GM12878 (cell line): ENCODE measurements around the gene FAM89B. TPM values are rescaled to one million over a fixed set of nuclear protein-coding genes. Genes with fewer than 3 reads are reported as not detected.

Source experiments
- ATAC-seq: fragments of 200-7000 bp; cut with Tn5 transposase; 3 replicates; pipeline ENCODE4 v1.9.1; 2020; ENCODE audit warnings: mild to moderate bottlenecking, moderate library complexity
- BruUV-seq: library from RNA; stranded (reverse); fragments of 400-500 nt; replicated peaks from 2 replicates; lab custom pipeline; 2021; lab: Mats Ljungman, UMichigan
- CTCF ChIA-PET: fragments of 300-600 bp; sonication (Branson Sonifier 250); formaldehyde crosslinking; extraction: SDS; loops from one replicate; lab custom pipeline; 2021; ENCODE audit warnings: inconsistent platforms; lab: Yijun Ruan, JAX
- POLR2A ChIA-PET: fragments of 350-600 bp; formaldehyde crosslinking; extraction: SDS; loops from one replicate; lab custom pipeline; 2021; ENCODE audit warnings: inconsistent platforms; lab: Charles Lee
- RAD21 ChIA-PET: fragments of 300-600 bp; sonication (Branson Sonifier 250); formaldehyde crosslinking; loops from one replicate; lab custom pipeline; 2023; ENCODE audit warnings: antibody characterized with exemption; ENCODE audit not compliant: unreplicated experiment; lab: Charles Lee
- SMC1A ChIA-PET: fragments of 300-600 bp; sonication (Branson Sonifier 250); formaldehyde crosslinking; loops from one replicate; lab custom pipeline; 2023; ENCODE audit not compliant: unreplicated experiment, uncharacterized antibody; lab: Charles Lee
- DNase-seq: peaks from one replicate; pipeline ENCODE4 v3.0.0-alpha.2; 2011; ENCODE audit warnings: low read depth, low spot score
- FAIRE-seq: peaks from 3 replicates; lab custom pipeline; 2011; peaks lifted over from hg19 to GRCh38; lab: Jason Lieb, UNC
- H2AFZ ChIP-seq: 2 replicates; pipeline ENCODE4 v1.6.0; 2011; ENCODE audit warnings: low read depth, low read length, control low read depth; ENCODE audit not compliant: control insufficient read depth
- H3K27ac ChIP-seq: 2 replicates; pipeline ENCODE4 v1.5.1; 2011; ENCODE audit warnings: control low read depth; ENCODE audit not compliant: control insufficient read depth, insufficient read depth
- H3K27me3 ChIP-seq, 2 experiments: replicated peaks in 1 of 2; 2 replicates each; pipeline versions ENCODE4 v1.6.0 to v1.6.1; 2011; ENCODE audit warnings: low read length in 1 of 2; ENCODE audit not compliant: control insufficient read depth in 2 of 2, insufficient read depth in 2 of 2
- H3K36me3 ChIP-seq, 2 experiments: 2 replicates each; pipeline ENCODE4 v1.5.1; 2011; ENCODE audit warnings: low read length in 1 of 2; ENCODE audit not compliant: control insufficient read depth in 2 of 2, insufficient read depth in 2 of 2
- H3K4me1 ChIP-seq: 2 replicates; pipeline ENCODE4 v1.6.1; 2011; ENCODE audit warnings: mild to moderate bottlenecking, low read length, moderate library complexity, mixed read lengths; ENCODE audit not compliant: control insufficient read depth, insufficient read depth
- H3K4me2 ChIP-seq: 2 replicates; pipeline ENCODE4 v1.6.0; 2011; ENCODE audit warnings: control low read depth; ENCODE audit not compliant: control insufficient read depth, insufficient read depth
- H3K4me3 ChIP-seq: fragments of 200-600 bp; sonication (generic); 2 replicates; pipeline ENCODE4 v1.5.1; 2016
- H3K79me2 ChIP-seq: 2 replicates; pipeline ENCODE4 v1.6.0; 2011; ENCODE audit warnings: low read length; ENCODE audit not compliant: control insufficient read depth, insufficient read depth
- H3K9ac ChIP-seq: 2 replicates; pipeline ENCODE4 v1.8.0; 2011; ENCODE audit warnings: low read length, control low read depth, mixed read lengths; ENCODE audit not compliant: control insufficient read depth, insufficient read depth
- H3K9me3 ChIP-seq: replicated peaks from 3 replicates; pipeline ENCODE4 v1.5.1; 2011; ENCODE audit warnings: mild to moderate bottlenecking, low read length; ENCODE audit not compliant: control insufficient read depth, insufficient read depth
- H4K20me1 ChIP-seq: 2 replicates; pipeline ENCODE4 v1.6.0; 2011; ENCODE audit not compliant: control insufficient read depth, insufficient read depth
- BRCA1 ChIP-seq: IDR thresholded peaks from 2 replicates; pipeline ENCODE4 v1.6.1; 2011; ENCODE audit warnings: low read depth, low read length, improper control_type of control experiment
- EED ChIP-seq: sonication (generic); IDR thresholded peaks from 2 replicates; pipeline ENCODE4 v1.6.1; 2016; ENCODE audit warnings: antibody characterized with exemption, low read depth
- FOXK2 ChIP-seq: fragments of 450-650 bp; IDR thresholded peaks from 2 replicates; pipeline ENCODE4 v1.6.1; 2017; ENCODE audit warnings: mild to moderate bottlenecking, moderate library complexity
- GABPA ChIP-seq: IDR thresholded peaks from 2 replicates; pipeline ENCODE4 v1.6.1; 2014; ENCODE audit warnings: antibody characterized with exemption, low read depth, mild to moderate bottlenecking, inconsistent platforms
- LARP7 ChIP-seq: fragments of 450-650 bp; IDR thresholded peaks from 2 replicates; pipeline ENCODE4 v1.6.1; 2017; ENCODE audit warnings: mild to moderate bottlenecking
- MTA2 ChIP-seq: fragments of 450-650 bp; IDR thresholded peaks from 2 replicates; pipeline ENCODE4 v1.6.1; 2016; ENCODE audit warnings: low read depth, mild to moderate bottlenecking, moderate library complexity
- NR2F1 ChIP-seq: fragments of 450-650 bp; conservative IDR thresholded peaks from 2 replicates; pipeline ENCODE4 v1.6.1; 2017; ENCODE audit warnings: mild to moderate bottlenecking
- SIN3A ChIP-seq: IDR thresholded peaks from 2 replicates; pipeline ENCODE4 v1.6.1; 2012; ENCODE audit warnings: low read depth, low read length, improper control_type of control experiment
- STAT1 ChIP-seq: fragments of 450-650 bp; conservative IDR thresholded peaks from 2 replicates; pipeline ENCODE4 v1.6.1; 2014; ENCODE audit warnings: antibody characterized with exemption, mild to moderate bottlenecking
- SUZ12 ChIP-seq: fragments of 200-600 bp; sonication (generic); IDR thresholded peaks from one replicate; pipeline ENCODE4 v1.6.1; 2018; ENCODE audit warnings: antibody characterized with exemption, mild to moderate bottlenecking; ENCODE audit not compliant: unreplicated experiment
- ZBED1 ChIP-seq: IDR thresholded peaks from 2 replicates; pipeline ENCODE4 v1.6.1; 2016; ENCODE audit warnings: borderline replicate concordance
- ZZZ3 ChIP-seq: IDR thresholded peaks from 2 replicates; pipeline ENCODE4 v1.6.1; 2011; ENCODE audit warnings: low read depth; ENCODE audit not compliant: control insufficient read depth, insufficient read length
- WGBS: methylation state at CpG from one replicate; pipeline ENCODE4 v1.1.6; 2016; ENCODE audit warnings: low lambda C conversion rate; ENCODE audit not compliant: insufficient replicate concordance, insufficient coverage; ENCODE audit errors: missing lambda C conversion rate; 5-methylcytosine and 5-hydroxymethylcytosine counted together
- in situ Hi-C: fragments of 300-500 bp; cut with MboI; formaldehyde crosslinking; loops from 9 replicates; pipeline ENCODE4 v1.14.3; 2018; ENCODE audit warnings: mixed read lengths
- intact Hi-C: fragments of 100-400 bp; cut with micrococcal nuclease; formaldehyde crosslinking; loops from one replicate; pipeline ENCODE4 v1.14.2; 2022; ENCODE audit not compliant: unreplicated experiment
- polyA plus RNA-seq, 11 experiments: library from polyadenylated mRNA; depleted of rRNA in 4 of 11; unstranded in 6 of 11; stranded (reverse) in 5 of 11; fragments of >200 nt; fragmentation: Nextera tagmentation in 4 of 11; fragmentation: Illumina TruSeq in 1 of 11; extraction: Ambion mirVana in 4 of 11; extraction: Trizol in 1 of 11; gene quantifications; 1 replicate in 1 of 11; 2 replicates in 10 of 11; pipeline versions ENCODE4 v1.2.1 to v1.2.3, GENCODE V29; 2011 to 2016; ENCODE audit warnings: inconsistent platforms in 2 of 11, missing spikeins in 2 of 11, low read depth in 1 of 11
- total RNA-seq, 4 experiments: library from RNA; depleted of rRNA in 3 of 4; stranded (reverse); fragments of >200 nt in 3 of 4; fragmentation: Illumina TruSeq in 1 of 4; extraction: Trizol in 1 of 4; gene quantifications; 2 replicates each; pipeline versions ENCODE4 v1.2.1 to v1.2.3, GENCODE V29; 2013 to 2021
- TF ChIP-seq, protein P1 (sequence below): IDR thresholded peaks from 2 replicates; pipeline ENCODE4 v1.6.1; 2012; ENCODE audit warnings: mild to moderate bottlenecking, low read depth, low read length
- TF ChIP-seq, protein P2 (sequence below): fragments of 450-650 bp; IDR thresholded peaks from 2 replicates; pipeline ENCODE4 v1.6.1; 2017; ENCODE audit warnings: low read depth, mild to moderate bottlenecking, moderate library complexity
- TF ChIP-seq, protein P3 (sequence below): IDR thresholded peaks from 2 replicates; pipeline ENCODE4 v1.6.1; 2011; ENCODE audit warnings: low read depth, mild to moderate bottlenecking, low read length, moderate library complexity, borderline replicate concordance; ENCODE audit errors: extremely low read depth

The FAM89B gene
- total and polyA plus RNA-seq, 10 of the 15 experiments (the other 5 are each of a cell fraction or from before 2014, with no cell fraction given) = 0.34 to 36.7 (median 9.8) TPM

DNA sequence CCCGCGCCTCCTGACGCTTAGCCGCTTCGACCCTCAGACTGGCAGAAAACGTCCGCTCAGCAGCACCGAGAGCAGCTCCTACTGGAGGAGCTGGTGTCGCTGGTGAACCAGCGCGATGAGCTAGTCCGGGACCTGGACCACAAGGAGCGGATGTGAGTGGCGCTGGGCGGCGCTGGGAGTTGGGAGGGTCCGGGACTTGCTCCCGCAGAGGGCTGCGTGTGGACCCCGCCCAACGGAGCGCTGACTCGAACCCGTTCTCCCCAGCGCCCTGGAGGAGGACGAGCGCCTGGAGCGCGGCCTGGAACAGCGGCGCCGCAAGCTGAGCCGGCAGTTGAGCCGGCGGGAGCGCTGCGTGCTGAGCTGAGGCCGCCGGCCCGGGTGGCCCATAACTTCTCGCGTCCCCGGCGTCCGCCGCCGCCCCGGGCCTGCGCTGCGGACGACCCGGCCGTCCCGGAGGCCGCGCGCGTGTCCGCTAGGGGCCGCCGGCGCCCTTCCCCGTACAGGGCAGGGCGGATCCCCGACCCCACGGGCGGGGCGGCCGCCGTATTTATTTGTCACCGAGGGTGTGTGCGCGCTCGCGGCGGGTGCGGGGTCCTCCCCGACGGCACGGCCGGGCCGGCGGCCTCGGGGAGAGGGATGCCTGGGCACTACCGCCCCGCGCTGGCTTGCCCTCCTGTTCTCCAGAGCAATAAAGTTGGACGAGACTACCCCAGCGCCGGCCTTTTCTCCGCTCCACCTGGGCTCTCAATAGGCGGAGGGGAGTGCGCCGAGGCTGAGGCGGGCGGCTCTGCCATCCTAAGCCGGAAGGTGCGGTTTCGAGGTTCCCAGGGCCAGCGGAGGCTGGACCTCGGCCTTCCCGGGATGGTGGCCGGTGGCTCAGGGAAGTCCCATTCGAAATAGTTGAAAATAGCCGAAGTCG, 19.9 kb downstream of the FAM89B start:
- H3K4me2 ChIP-seq = no peak overlapping the region
- no peaks in the 10 kb centered on the region for H3K27me3 ChIP-seq
- H3K4me3 ChIP-seq = no peak overlapping the region
- in situ Hi-C loops (no loop called here), intact Hi-C loops (no loop called here)
- ATAC-seq (no peak), DNase-seq (no peak), FAIRE-seq (no peak)
- H3K4me1 ChIP-seq = peaks cover 27% of the 10 kb centered on the region
- SMC1A ChIA-PET = interaction anchor here (1.8 to 2.3 kb wide), 4 partner anchors 12 to 23 kb away, joined by 5 to 18 read pairs (median 6); partner anchors contain the start of genes FAM89B and PCNX3
- no peak overlapping the region for H3K9ac ChIP-seq
- WGBS = 96% methylated on average over 75 of the region's 106 CpGs
- H3K9me3 ChIP-seq = no peaks in the 10 kb centered on the region
- no peak overlapping the region for H3K27ac ChIP-seq
- RAD21 ChIA-PET = interaction anchor here (1.3 to 2.1 kb wide), 2 partner anchors 19 to 46 kb away, joined by 3 to 12 read pairs; partner anchors contain the start of genes FAM89B and SIPA1
- POLR2A ChIA-PET = interaction anchor here (0.6 to 6.0 kb wide), 3 partner anchors 17 to 142 kb away, joined by 3 to 66 read pairs (median 12); partner anchors contain the start of genes FAM89B and ZNRD2
- peaks cover 5% of the 10 kb centered on the region for H3K79me2 ChIP-seq
- H2AFZ ChIP-seq = no peak overlapping the region
- H3K36me3 ChIP-seq = peaks cover 0 to 2% of the 10 kb centered on the region in 2 experiments; a peak in 3 of 4 replicates
- CTCF ChIA-PET = interaction anchor here (1.0 to 3.3 kb wide), 6 partner anchors 11 to 51 kb away, joined by 3 to 39 read pairs (median 18); partner anchors contain the start of genes EHBP1L1, FAM89B, PCNX3 and ZNRD2
- no TSS peak for BruUV-seq
- no peaks in the 10 kb centered on the region for H4K20me1 ChIP-seq
- TF ChIP-seq STAT1 (no peak), BRCA1 (no peak), MTA2 (no peak), GABPA (no peak), NR2F1 (no peak), SUZ12 (no peak), EED (no peak), SIN3A (no peak), LARP7 (no peak), FOXK2 (no peak), ZZZ3 (no peak), ZBED1 (no peak)
- TF ChIP-seq, protein P1, sequence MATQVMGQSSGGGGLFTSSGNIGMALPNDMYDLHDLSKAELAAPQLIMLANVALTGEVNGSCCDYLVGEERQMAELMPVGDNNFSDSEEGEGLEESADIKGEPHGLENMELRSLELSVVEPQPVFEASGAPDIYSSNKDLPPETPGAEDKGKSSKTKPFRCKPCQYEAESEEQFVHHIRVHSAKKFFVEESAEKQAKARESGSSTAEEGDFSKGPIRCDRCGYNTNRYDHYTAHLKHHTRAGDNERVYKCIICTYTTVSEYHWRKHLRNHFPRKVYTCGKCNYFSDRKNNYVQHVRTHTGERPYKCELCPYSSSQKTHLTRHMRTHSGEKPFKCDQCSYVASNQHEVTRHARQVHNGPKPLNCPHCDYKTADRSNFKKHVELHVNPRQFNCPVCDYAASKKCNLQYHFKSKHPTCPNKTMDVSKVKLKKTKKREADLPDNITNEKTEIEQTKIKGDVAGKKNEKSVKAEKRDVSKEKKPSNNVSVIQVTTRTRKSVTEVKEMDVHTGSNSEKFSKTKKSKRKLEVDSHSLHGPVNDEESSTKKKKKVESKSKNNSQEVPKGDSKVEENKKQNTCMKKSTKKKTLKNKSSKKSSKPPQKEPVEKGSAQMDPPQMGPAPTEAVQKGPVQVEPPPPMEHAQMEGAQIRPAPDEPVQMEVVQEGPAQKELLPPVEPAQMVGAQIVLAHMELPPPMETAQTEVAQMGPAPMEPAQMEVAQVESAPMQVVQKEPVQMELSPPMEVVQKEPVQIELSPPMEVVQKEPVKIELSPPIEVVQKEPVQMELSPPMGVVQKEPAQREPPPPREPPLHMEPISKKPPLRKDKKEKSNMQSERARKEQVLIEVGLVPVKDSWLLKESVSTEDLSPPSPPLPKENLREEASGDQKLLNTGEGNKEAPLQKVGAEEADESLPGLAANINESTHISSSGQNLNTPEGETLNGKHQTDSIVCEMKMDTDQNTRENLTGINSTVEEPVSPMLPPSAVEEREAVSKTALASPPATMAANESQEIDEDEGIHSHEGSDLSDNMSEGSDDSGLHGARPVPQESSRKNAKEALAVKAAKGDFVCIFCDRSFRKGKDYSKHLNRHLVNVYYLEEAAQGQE = no peak
- TF ChIP-seq, protein P2, sequence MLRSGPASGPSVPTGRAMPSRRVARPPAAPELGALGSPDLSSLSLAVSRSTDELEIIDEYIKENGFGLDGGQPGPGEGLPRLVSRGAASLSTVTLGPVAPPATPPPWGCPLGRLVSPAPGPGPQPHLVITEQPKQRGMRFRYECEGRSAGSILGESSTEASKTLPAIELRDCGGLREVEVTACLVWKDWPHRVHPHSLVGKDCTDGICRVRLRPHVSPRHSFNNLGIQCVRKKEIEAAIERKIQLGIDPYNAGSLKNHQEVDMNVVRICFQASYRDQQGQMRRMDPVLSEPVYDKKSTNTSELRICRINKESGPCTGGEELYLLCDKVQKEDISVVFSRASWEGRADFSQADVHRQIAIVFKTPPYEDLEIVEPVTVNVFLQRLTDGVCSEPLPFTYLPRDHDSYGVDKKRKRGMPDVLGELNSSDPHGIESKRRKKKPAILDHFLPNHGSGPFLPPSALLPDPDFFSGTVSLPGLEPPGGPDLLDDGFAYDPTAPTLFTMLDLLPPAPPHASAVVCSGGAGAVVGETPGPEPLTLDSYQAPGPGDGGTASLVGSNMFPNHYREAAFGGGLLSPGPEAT = no peak
- TF ChIP-seq, protein P3, sequence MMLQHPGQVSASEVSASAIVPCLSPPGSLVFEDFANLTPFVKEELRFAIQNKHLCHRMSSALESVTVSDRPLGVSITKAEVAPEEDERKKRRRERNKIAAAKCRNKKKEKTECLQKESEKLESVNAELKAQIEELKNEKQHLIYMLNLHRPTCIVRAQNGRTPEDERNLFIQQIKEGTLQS = no peak
